Fibroblast of lung (primary cell): ENCODE results near the gene MSL3B.

ENCODE experiments used
- DNase-seq, 2 donors: peaks; one replicate each; pipeline versions ENCODE4 v3.0.0 to v3.0.0-alpha.2; 2010; ENCODE audit warnings: low read depth in 2 of 2
- H2AFZ ChIP-seq: 2 replicates; pipeline ENCODE4 v1.5.1; 2012; ENCODE audit warnings: low read length, control low read depth, inconsistent platforms
- H3K27ac ChIP-seq: 2 replicates; pipeline ENCODE4 v1.5.1; 2011; ENCODE audit warnings: low read length, control low read depth; ENCODE audit not compliant: insufficient read depth
- H3K27me3 ChIP-seq: 2 replicates; pipeline ENCODE4 v1.5.1; 2011; ENCODE audit warnings: mild to moderate bottlenecking, low read length; ENCODE audit not compliant: control insufficient read depth, insufficient read depth
- H3K36me3 ChIP-seq: 2 replicates; pipeline ENCODE4 v1.5.1; 2011; ENCODE audit warnings: low read length; ENCODE audit not compliant: control insufficient read depth, insufficient read depth
- H3K4me1 ChIP-seq: 2 replicates; pipeline ENCODE4 v1.5.1; 2011; ENCODE audit warnings: low read length; ENCODE audit not compliant: control insufficient read depth, insufficient read depth; ENCODE audit errors: extremely low read depth
- H3K4me2 ChIP-seq: 2 replicates; pipeline ENCODE4 v1.5.1; 2011; ENCODE audit warnings: low read length, control low read depth; ENCODE audit not compliant: insufficient read depth; ENCODE audit errors: extremely low read depth
- H3K4me3 ChIP-seq, 4 experiments: fragments of 200-600 bp in 1 of 4; sonication (generic) in 1 of 4; replicated peaks in 1 of 4; 2 replicates each; pipeline ENCODE4 v1.5.1; 2011 to 2016; ENCODE audit warnings: low read length in 4 of 4, low read depth in 3 of 4, mild to moderate bottlenecking in 3 of 4, control low read depth in 2 of 4, inconsistent platforms in 1 of 4, mixed read lengths in 1 of 4; ENCODE audit not compliant: insufficient read depth in 1 of 4; ENCODE audit errors: control extremely low read depth in 1 of 4
- H3K79me2 ChIP-seq: 2 replicates; pipeline ENCODE4 v1.5.1; 2012; ENCODE audit warnings: mild to moderate bottlenecking, low read length, inconsistent platforms; ENCODE audit not compliant: control insufficient read depth, insufficient read depth
- H3K9ac ChIP-seq: 2 replicates; pipeline ENCODE4 v1.5.1; 2011; ENCODE audit warnings: mild to moderate bottlenecking, low read length, control low read depth; ENCODE audit not compliant: insufficient read depth
- H3K9me3 ChIP-seq: 2 replicates; pipeline ENCODE4 v1.5.1; 2012; ENCODE audit warnings: low read depth, low read length; ENCODE audit not compliant: control insufficient read depth, insufficient read depth
- H4K20me1 ChIP-seq: 2 replicates; pipeline ENCODE4 v1.5.1; 2011; ENCODE audit warnings: low read length; ENCODE audit not compliant: control insufficient read depth, insufficient read depth; ENCODE audit errors: extremely low read depth
- EZH2 ChIP-seq: IDR thresholded peaks from 2 replicates; pipeline ENCODE4 v1.5.1; 2012; ENCODE audit warnings: low read length, control low read depth, mild to moderate bottlenecking; ENCODE audit errors: missing control alignments
- TF ChIP-seq, protein P1 (sequence below), 2 donors: IDR thresholded peaks in 1 of 2; conservative IDR thresholded peaks in 1 of 2; 1 replicate in 1 of 2; 2 replicates in 1 of 2; pipeline ENCODE4 v1.5.1; 2011 to 2012; ENCODE audit warnings: low read length in 2 of 2, control low read depth in 1 of 2, inconsistent platforms in 1 of 2, low read depth in 1 of 2, mild to moderate bottlenecking in 1 of 2

Gene MSL3B

GRCh38 chr2:233828546-233829192 is 39.5 kb downstream of the MSL3B start:
- TF ChIP-seq, protein P1, sequence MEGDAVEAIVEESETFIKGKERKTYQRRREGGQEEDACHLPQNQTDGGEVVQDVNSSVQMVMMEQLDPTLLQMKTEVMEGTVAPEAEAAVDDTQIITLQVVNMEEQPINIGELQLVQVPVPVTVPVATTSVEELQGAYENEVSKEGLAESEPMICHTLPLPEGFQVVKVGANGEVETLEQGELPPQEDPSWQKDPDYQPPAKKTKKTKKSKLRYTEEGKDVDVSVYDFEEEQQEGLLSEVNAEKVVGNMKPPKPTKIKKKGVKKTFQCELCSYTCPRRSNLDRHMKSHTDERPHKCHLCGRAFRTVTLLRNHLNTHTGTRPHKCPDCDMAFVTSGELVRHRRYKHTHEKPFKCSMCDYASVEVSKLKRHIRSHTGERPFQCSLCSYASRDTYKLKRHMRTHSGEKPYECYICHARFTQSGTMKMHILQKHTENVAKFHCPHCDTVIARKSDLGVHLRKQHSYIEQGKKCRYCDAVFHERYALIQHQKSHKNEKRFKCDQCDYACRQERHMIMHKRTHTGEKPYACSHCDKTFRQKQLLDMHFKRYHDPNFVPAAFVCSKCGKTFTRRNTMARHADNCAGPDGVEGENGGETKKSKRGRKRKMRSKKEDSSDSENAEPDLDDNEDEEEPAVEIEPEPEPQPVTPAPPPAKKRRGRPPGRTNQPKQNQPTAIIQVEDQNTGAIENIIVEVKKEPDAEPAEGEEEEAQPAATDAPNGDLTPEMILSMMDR (conservative IDR thresholded peaks at IDR 0.05 in 1 of 2, IDR thresholded peaks at IDR 0.05 in 1 of 2; ENCODE audit: low read depth in 1 of 2, low read length in 2 of 2) = no peak
- TF ChIP-seq EZH2 = no peak
- H3K9me3 ChIP-seq = no peaks in the 10 kb centered on the region
- no peak overlapping the region for H3K4me2 ChIP-seq
- H3K4me3 ChIP-seq = no peak overlapping the region
- no peak overlapping the region for H3K27ac ChIP-seq
- no peaks in the 10 kb centered on the region for H3K27me3 ChIP-seq
- no peak overlapping the region for H3K9ac ChIP-seq
- no peaks in the 10 kb centered on the region for H3K79me2 ChIP-seq
- H3K4me1 ChIP-seq = no peaks in the 10 kb centered on the region
- DNase-seq = no peak
- H3K36me3 ChIP-seq = no peaks in the 10 kb centered on the region
- no peak overlapping the region for H2AFZ ChIP-seq
- H4K20me1 ChIP-seq = no peaks in the 10 kb centered on the region

GRCh38 chr2:233824373-233824772 is 43.8 kb downstream of the MSL3B start:
- H3K36me3 ChIP-seq = no peaks in the 10 kb centered on the region
- no peaks in the 10 kb centered on the region for H3K4me1 ChIP-seq
- no peak overlapping the region for H3K4me3 ChIP-seq
- H3K9me3 ChIP-seq = no peaks in the 10 kb centered on the region
- H3K27me3 ChIP-seq = peaks cover 4% of the 10 kb centered on the region
- H3K4me2 ChIP-seq = no peak overlapping the region
- H3K79me2 ChIP-seq = no peaks in the 10 kb centered on the region
- H4K20me1 ChIP-seq = no peaks in the 10 kb centered on the region
- no peak overlapping the region for H3K27ac ChIP-seq
- no peak overlapping the region for H2AFZ ChIP-seq
- H3K9ac ChIP-seq = no peak overlapping the region
- TF ChIP-seq EZH2 = no peak
- TF ChIP-seq, protein P1 (conservative IDR thresholded peaks at IDR 0.05 in 1 of 2, IDR thresholded peaks at IDR 0.05 in 1 of 2; ENCODE audit: low read depth in 1 of 2, low read length in 2 of 2) = no peak
- DNase-seq = no peak

- H3K79me2 ChIP-seq = no peaks in the 10 kb centered on the region
- H2AFZ ChIP-seq = no peak overlapping the region
- DNase-seq = no peak
- H3K9ac ChIP-seq = no peak overlapping the region
- H3K36me3 ChIP-seq = no peaks in the 10 kb centered on the region
- no peaks in the 10 kb centered on the region for H4K20me1 ChIP-seq
- H3K4me2 ChIP-seq = no peak overlapping the region
- no peak for TF ChIP-seq EZH2
- TF ChIP-seq, protein P1 (conservative IDR thresholded peaks at IDR 0.05 in 1 of 2, IDR thresholded peaks at IDR 0.05 in 1 of 2; ENCODE audit: low read depth in 1 of 2, low read length in 2 of 2) = no peak
- H3K27me3 ChIP-seq = peaks cover 4% of the 10 kb centered on the region
- H3K4me1 ChIP-seq = no peaks in the 10 kb centered on the region
- no peak overlapping the region for H3K4me3 ChIP-seq
- no peak overlapping the region for H3K27ac ChIP-seq
- no peaks in the 10 kb centered on the region for H3K9me3 ChIP-seq
Observed at GRCh38 chr2:233823731-233824121, 44.5 kb downstream of the MSL3B start.
